Endothelial cell of hepatic sinusoid (primary cell): ENCODE results near the gene CASZ1.

ENCODE experiments used
- in situ Hi-C: cut with HindIII; loops from 2 replicates; pipeline ENCODE4 v1.10.0; 2017; ENCODE audit warnings: low sequenced_read_pairs

Gene CASZ1

GRCh38 chr1:10692401-10693021 is 103.9 kb downstream of the CASZ1 start:
- in situ Hi-C loops = no loop called here

- in situ Hi-C loops = no loop called here
Measured at GRCh38 chr1:10691740-10692125, 104.7 kb downstream of the CASZ1 start.

DNA sequence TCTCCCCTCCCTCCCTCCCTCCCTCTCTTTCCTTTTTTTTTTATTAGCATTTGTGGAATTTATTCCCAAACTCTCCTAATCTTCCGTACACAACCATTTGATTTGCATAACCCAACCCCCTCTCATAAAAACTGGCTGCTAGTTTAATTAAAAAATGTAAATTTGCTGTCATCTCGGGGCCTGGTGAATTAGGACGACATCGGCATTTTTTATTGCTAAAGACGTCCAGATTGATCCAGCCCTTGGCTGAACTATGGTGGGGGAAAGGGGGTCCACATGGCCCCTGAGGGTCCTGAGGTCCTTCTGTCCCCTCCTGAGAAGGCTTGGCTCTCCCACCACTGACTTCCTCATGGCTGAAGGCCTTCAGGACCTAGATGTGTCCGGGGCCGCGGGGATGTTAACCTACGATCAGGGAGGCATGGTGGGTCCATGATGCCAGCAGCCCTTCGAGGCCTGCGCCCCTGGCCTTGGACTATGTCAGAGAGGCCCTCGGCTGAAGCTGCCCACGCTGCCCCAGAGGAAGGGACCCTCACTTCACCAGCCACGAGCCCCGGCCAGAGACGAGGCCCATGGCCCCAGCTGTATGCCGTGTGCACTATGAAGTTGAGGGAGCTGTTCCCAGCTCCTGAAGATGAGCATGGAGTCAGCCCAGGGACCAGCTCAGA is 105.2 kb downstream of the CASZ1 start:
- in situ Hi-C loops = no loop called here

GRCh38 chr1:10690484-10690883 is 106.0 kb downstream of the CASZ1 start:
- in situ Hi-C loops = no loop called here

- in situ Hi-C loops = no loop called here
Measured at GRCh38 chr1:10688409-10688786, 108.0 kb downstream of the CASZ1 start.

DNA sequence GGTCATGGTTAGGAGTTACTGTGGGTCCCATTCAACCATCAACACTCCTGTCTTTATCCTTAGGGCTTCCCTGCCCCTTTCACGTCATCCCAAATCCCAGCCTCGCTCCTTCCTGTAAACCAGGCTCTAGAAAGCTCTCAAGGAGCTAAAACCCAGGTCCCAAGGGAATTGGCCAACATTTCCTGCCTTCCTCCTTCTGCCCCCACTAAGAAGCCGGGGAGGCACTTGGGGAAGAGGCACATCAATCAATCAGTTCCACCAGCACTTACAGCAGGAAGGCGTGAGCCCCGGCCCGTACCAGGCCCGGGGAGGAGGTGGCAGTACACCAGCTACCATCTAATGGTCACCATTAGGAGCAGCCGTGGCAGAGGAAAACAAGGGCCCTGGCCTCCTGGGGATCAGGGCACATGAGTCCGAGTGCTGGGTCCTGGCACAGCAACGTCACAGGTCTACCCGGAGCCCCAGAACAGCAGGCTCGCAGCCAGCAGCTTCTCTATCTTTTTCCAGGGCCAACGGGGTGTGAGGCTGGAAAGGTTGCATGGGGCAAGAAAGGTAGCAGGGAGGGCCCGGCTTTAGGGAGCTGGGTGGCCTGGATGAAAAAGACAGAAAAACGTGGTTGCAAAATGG is 108.6 kb downstream of the CASZ1 start:
- in situ Hi-C loops = no loop called here

- in situ Hi-C loops = no loop called here
Measured at GRCh38 chr1:10687251-10687651, 109.2 kb downstream of the CASZ1 start.

DNA sequence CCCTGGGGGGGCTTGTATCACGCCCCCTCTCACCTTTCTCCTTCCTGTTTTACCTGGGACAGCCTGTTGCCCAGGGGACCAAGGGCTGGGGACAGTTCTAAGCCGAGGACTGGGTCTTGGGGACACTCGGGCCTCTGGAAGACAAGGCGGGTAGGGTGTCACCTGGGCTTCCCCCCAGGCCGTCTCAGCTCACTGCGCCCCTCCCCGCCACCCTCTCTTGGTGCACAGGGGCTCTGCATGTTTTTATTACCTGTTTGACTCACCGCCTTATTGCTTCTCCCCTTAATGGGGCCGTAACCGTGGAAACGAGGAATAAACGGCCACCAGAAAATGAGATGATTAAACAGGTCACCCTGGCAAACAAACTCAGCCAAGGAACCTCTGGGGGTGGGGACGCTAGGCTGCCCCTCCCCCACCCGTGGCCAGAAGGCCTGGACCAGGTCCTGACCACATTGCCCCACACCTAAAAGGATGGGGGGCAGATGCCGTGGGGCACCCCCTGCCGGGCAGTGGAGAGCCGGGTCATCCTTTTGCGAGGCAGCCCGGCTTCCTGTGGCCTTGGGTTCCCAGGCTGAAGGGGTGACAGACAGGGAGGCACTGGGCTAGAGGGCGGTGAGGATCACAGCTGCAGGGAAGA is 109.9 kb downstream of the CASZ1 start:
- in situ Hi-C loops = no loop called here

DNA sequence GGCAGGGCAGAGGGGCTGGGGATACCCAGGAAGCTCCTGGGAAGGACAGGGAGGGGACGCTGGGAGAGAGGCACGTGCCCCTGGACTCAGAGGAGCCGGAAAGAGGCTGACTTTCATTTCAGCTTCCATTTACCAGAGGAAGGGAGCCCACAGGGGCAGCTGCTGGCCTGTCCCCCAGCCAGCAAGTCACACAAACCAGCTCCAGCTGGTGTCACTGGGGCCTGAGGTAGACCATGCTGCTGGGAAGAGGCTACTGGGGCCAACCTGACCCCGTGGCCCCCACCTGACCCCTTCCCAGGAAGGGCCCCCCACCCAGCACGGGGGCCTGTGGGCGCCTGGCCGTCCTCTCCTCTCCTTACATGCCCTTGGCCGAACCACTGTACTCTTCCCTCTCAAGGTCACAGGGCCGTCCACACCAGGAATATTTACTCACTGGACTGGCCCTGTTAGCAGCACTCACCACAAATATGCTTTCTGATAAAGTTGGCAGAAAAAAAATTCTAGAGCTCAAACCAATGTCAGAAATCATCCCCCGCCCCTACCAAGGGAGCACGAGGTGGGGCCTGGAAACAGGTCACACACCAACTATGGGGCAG is 110.5 kb downstream of the CASZ1 start:
- in situ Hi-C loops = no loop called here

GRCh38 chr1:10685196-10685807 is 111.1 kb downstream of the CASZ1 start:
- in situ Hi-C loops = no loop called here

- in situ Hi-C loops = no loop called here
Measured at GRCh38 chr1:10684221-10684620, 112.2 kb downstream of the CASZ1 start.

DNA sequence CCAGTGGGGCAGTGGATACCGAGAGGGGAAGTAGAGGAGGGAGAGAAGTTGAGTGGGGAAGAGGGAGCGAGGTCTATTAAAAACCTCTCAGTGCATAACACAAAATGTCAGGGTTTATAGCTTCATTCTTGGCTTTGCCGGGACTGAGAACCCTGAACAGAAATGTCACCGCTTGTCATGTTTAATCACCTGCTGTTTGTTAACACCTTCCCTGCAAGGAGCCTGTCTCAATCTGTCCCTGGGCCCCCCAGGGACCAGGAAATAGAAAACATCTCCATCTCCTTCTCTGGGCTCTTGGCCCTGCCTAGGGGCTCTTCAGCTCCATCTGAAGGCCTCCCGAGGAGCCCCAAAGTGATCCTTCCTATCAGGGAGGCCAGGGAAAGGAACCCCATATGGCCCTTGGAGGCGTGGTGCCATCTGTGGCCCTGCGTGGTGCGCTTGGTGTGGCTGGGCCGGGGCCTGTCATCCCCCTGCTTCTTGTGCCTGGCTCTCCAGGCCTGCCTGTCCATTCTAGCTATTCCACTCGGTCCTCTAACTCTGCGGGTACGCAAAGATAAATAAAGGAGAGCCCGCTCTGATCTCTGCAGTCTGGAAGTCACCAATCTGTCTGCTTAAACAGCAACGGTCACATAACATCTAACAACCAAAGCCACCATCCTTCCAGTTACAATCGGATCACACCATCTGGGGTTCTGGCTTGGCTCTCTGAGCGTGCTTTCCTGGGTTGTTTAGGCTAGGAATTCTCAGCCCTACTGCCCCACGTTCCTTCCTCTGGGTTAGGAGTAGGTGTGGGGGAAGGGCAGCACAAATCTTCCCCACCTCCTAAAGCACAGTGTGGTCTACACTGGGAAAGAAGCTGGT is 113.8 kb downstream of the CASZ1 start:
- in situ Hi-C loops = no loop called here

- in situ Hi-C loops = no loop called here
Measured at GRCh38 chr1:10682108-10682445, 114.4 kb downstream of the CASZ1 start.

GRCh38 chr1:10681296-10682107 is 114.9 kb downstream of the CASZ1 start:
- in situ Hi-C loops = no loop called here

DNA sequence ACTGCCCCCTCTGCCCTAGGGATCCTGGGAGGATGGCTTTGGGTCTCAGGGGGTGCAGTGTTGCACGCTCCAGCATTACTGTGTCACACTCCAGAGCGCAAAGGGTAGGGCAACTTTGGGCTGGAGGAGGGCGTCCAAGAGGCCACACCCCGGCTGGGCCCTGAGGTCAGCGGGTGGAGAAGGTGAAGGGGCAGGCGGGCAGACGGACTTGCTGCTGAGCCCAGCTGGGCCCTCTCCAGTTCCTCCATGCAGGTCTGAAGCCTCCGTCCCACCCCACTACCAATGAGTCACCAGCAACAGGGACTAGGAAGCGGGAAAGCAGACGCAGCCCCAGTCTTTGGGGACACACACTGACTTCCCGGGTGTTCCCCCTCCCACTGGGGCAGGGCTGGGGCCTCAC is 116.0 kb downstream of the CASZ1 start:
- in situ Hi-C loops = no loop called here

DNA sequence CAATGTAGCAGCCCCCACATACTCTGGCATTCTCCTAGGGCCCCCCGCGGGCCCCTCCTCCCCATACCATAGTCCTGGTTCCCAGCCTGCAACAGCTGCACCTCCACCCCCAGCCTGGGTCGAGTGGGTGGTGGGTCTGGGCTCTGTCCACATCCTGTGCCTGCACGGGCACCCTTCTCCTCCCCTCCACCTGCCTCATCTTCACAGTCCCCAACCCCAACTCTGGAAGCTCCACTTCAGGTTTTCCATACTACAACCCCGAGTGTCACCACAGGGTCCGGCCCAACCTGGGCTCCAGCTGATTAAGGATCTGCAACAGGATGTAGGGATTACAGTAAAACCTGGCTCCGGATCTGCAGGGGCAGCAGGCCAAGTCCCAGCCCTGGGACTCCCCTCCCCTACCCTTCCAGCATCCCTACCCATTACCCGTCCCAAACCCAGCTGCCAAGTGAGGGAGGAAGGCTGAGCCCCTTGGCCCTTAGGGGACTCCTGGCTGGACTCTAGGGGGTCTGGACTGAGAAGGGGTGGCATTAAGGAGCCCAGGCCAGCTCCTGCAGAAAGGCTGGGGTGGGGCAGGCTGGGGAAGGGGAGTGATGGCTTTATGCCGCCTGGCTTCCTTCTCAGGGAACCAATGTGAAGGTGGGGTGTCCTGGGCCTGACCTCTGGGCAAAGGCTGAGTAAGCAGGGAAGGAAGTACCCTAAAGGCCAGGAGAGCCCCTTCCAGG is 116.8 kb downstream of the CASZ1 start:
- in situ Hi-C loops = no loop called here

DNA sequence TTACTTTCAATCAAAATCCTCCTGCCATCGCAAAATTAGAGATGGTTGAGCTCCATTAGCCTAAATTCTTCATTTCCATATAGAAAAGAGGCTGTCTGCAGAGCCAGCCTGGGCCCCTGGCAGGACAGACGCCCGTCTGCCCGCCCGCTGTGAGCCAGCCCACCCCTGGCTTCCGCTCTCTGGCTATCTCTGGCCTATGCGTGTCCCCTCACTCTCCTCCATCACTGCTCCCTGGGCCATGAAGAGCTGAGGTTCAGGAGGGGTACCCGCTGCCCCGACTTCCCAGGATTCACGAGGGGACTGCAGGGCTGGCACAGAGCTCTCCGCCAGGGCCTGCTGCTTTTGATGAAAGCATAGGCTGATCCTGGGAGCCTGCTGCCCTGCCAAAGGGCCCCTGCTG is 117.6 kb downstream of the CASZ1 start:
- in situ Hi-C loops = no loop called here

GRCh38 chr1:10678402-10678801 is 118.0 kb downstream of the CASZ1 start:
- in situ Hi-C loops = no loop called here
